ENCODE measurements around the gene PPP6R2. TPM values are rescaled to one million over a fixed set of nuclear protein-coding genes. Genes with fewer than 3 reads are reported as not detected.

PPP6R2 gene
- total RNA-seq, 2 donors from 2014 or later, result 35.3 to 36.0 TPM

DNA sequence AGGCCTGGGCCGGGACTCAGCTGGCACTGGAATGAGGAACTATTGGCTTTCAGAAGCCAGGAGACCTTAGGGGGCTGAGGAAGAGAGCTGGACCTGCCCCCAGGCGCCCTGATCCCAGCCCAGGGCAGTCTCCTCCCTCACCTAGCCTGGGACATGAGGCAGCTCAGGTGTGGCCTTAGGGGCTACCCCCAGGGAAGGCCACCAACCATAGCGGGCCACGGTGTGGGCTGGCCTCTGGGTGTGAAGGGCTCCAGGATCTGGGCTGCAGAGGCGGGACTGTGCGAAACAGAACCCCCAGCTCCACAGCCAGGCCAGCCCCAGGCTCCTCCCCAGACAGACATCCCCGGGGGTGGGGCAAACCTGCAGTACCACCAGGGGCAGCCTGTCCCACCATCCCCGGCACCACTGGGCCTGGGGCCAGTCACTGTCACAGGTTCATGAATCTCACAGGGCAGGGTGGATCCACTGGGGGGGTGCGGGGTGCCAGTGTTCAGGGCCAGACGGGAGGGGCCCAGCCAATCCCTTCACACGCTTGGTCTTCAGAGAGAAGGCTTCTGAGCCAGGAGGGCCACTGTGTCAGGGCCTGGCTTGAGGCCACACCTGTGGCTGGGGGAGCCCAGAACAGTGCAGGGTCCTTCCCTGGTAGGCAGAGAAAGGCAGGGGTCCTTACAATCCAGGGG, 39.1 kb upstream of the PPP6R2 start:
- intact Hi-C loops (cut with DNase I), result no loop called here
- DNase-seq (ENCODE audit: low spot score), result no peak

DNA sequence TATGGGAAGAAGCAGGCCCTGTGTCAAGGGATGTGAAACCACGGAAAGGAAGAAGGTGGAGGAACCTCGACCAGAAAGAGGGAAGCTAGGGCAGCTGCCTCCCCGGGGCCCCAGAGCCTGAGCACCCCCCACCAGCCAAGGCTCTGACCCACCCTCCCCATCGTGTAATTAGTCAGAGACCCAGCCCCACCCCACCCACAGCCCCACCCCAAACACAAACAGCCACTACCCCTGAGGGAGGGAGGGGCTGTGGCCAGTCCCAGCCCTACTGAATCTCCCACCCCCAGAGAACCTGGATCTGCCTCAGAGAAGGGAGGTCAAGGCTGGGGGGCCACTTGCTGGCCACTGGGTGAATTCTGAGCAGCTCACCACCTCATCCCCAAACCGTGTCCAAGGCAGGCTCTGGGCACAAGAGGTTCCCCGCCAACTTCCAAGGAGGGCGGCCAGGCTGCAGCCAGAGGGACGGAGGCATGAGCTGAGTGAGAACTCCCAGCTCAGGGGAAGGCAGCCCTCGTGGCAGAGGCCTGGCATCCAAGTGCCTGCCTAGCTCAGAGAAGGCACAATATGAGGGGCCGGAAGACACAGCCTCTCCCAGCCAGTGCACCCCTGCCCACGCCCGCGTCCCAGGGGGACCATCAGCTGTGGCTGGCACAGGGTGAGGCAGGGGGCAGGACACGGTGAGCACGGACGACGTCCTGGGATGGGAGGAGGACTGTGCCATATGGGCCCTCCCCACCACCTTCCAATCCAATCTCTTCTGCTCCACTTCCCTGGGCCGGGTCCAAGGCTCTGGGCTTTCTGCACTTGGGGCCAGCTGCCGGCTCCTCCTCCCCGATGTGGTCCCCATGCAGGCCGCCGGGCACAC, 38.4 kb upstream of the PPP6R2 start:
- no peak for DNase-seq (ENCODE audit: low spot score)
- intact Hi-C loops (cut with DNase I), result no loop called here

DNA sequence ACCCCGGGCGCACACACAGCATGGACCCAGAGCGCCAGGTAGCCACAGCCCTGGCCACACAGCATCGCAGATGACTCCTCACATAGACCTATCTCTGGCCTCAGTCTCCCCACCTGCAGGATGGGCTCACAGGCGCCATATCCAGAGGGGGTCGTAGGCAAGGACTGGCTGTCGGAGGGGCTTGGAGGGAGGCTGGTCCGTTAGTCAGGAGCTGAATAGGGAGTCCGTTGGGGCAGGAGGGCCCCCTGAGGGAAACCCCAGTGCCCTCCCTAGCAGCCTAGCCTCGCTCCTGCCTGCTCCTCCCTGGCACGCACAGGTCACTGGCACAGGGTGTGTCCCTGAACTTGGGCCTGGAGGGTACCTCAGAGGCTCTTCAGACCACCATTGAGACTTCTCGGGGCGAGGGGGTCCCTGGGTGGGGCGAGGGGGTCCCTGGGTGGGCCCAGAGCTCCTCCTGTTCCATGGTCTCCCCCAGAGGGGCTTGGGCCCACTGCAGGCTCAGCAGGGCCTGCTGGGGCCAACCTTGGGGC, 37.7 kb upstream of the PPP6R2 start:
- intact Hi-C loops (cut with DNase I), result no loop called here
- DNase-seq (ENCODE audit: low spot score), result no peak

DNA sequence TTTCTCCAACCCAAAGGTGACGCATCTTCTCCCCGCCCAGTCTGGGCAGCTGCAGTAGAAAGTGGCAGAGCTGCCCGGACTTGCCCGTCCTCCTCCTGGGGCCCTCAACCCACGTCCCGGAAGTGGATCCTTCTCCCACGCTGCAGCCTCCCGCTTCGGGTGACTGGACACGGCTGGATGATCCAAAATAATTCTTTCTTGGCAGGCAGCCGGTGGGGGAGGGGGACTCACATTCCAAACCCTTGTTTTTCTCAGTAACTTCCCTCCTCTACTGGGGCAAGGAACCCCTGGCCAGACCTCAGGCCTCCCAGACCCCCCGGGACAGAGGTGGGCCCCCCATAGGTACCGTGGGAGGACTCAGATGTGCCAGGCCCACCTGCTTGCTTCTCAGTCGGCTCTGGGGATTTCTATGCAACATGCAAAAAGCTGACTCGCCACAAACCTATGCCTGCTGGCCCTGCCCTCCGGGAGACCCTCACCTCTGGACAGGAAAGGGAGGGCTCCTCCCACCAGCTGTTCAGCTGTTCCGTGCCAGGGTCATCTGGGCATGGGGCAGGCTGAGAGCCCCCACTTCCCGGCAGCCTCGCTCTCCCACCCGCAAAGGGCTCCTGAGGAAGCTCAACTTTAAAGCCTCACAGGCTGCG, 37.1 kb upstream of the PPP6R2 start:
- DNase-seq (ENCODE audit: low spot score), result peak; percentile 94
- intact Hi-C loops (cut with DNase I), result no loop called here

DNA sequence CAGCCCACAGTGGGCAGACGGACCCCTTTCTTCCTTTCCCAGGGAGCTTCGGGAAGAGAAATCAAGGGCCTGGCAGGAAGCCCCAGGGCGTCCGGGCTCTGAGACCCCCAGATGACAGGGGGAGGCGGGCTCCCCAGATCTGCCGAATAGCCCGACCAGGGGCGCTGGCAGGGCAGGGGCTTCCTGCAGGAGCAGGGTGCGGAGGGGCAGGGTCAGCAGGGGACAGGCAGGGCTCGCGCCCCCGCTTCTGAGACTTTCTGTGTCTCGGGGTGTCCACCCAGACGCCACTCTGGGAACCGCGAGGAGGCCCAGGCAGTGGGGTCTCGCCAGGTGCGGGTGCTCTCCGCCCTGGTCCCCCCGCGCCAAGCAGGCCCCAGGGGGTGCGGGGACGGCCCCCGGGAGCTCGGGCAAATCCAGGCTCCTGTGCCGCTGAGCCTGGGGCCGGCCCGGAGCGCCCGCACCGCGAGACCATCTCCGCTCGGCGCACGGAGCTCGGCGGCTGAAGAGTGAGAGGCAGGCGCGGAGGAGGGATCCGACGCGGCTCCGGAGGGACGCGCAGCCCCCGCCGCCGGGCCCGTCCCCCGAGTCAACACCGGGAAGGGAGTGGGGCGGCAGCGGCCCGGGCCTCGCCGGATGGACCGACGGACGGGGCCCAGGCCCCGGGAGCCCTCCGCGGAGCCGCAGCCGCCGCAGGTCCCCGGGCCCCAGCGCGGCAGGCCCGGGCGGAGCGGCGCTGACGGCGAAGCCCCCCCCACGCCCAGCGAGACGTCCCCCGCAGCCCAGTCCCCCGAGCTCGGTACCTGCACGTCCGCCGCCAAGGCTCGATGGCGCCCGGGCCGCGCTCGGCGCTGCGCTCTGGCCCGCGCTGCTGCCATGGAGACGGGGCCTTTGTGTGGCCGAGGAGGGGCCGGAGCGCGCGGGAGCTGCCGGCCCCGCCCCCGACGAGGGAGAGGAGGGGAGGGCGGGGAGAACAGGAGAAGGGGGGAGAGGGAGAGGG, 36.1 kb upstream of the PPP6R2 start, which contains the start of gene PLXNB2:
Gene PLXNB2 (minus strand): TSS at position 894 of the 997 bp plus-strand sequence. CDS start 17,062 bp downstream, outside the sequence.
- intact Hi-C loops (cut with DNase I), result no loop called here
- DNase-seq (ENCODE audit: low spot score), result peak; percentile 93

DNA sequence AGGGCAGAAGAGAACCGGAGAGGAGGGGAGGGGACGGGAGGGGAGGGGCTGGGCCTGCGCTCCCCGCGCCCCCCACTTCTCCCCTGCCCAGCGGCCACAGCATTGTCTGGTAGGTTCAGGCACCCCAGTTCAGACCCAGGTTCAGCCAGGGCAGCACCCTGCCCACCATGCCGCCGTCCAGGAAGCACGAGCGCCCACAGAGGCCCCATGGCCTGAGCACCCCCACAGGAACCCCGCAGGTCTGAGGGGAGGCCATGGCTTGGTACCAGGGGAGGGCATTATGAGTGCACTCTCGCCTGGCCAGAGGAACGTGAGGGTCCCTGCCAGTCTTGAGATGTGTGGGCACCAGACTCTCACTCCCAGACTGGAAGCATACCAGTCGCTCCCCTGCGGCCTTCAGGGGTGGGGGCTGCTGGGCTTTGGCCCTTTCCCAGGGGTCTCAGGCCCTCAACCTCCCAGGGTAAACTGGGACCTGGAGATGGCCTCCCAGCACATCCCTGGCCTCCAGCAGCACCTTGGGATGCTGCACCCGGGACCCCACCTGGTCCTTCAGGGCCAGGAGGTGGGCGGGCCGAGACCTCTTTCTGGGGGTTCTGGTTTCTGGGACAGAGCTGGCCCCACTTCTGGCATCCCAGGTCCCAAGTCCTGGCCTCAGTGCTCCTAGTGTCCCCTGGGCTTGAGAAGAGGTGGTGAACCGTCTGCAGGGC, 35.1 kb upstream of the PPP6R2 start:
- no peak for DNase-seq (ENCODE audit: low spot score)
- intact Hi-C loops (cut with DNase I), result no loop called here

DNA sequence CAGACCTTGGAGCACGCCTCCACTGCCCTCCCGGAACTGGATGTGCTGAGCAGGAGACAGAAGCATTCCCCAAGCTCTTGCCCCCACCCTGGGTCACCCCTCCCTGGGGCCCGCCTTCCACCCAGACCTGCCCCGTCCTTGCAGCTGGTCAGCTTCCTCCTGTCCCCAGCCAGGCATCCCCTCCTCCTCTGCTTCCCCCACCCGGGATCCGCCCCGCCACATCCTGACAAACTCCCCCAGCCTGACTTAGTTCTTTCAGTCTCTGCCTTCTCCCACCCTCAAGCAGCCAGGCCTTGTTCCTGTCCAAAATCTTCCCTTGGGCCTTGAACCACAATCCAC, 34.6 kb upstream of the PPP6R2 start:
- intact Hi-C loops (cut with DNase I), result no loop called here
- peak; percentile 94 for DNase-seq (ENCODE audit: low spot score)

DNA sequence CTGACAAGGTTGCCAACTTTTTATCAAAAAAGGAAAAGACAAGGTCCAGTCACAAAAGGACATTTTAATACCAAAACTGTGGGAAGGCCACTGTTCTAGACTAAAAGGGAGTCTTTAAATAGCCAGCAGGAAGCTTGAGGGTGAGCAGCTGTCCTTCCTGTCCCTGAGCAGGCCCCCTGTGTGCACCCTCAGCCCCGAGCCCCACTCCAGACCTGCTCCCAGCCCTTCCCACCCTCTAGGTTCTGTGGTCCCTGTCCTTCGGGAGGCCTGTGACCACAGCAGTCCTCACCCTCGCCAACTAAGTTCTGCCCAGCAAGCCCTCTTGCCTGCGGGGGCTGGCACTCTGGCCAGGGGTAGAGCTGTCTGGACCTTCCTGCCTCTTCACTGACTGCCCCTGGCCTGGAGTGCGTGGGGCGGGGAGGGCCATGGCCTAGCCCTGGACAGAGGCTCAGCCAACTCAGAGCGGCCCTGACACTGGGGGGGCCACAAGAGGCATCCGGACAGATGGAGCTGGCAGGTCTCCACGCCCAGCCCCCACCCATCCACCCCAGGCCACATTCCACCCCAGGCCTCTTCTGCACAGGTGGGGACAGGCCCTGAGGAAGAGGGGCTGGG, 34.0 kb upstream of the PPP6R2 start:
- no peak for DNase-seq (ENCODE audit: low spot score)
- intact Hi-C loops (cut with DNase I), result no loop called here

DNA sequence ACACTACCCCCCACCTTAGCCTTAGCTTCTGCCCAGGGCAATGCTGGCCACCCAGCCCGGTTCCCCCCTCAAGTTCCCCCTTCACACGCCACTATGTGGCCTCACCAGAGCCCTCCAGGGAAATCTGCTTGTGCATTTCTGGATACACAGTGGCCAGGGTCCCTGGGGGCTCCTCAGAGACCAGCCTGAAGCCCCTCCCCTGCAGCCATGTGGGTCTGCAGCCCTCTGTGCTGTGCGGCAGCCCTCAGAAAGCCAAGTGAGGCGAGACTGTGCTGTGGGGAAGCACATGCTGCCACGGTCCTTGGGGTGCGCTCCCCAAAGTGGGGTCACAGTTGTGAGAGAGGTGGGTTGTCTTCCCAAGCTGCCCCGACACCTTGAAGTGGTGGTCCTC, 33.5 kb upstream of the PPP6R2 start:
- intact Hi-C loops (cut with DNase I), result no loop called here
- DNase-seq (ENCODE audit: low spot score), result no peak

DNA sequence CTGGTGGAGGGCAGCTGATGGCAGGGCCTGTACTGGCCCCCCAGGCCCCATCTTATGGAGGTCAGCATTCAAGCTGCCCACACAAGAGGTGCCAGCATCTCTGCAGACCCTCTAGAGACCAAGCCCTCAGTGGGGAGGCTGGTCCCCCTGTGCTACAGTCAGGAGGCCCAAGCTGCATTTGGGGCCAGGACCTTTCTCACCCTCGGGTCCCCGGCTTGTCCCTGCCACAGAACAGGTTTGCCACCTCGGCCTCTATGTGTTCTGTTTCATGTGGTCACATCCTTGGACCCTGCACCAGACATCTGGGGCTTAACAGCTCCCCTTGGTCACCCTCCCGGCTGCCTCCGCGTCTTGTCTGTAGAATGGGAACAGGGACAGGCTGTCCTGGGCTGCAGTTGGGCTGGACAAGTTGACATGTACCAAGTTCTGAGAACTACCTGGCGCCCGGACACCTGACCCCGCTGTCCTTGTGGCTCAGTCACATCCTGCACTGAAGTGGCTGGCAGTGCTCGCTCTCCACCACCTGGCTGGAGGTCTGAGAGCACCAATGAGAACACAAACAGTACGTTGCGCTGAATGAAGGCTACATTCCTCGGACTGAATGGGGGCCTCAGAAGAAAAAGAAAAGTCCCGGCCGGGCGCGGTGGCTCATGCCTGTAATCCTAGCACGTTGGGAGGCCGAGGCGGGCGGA, 33.0 kb upstream of the PPP6R2 start:
- DNase-seq (ENCODE audit: low spot score), result no peak
- intact Hi-C loops (cut with DNase I), result no loop called here

DNA sequence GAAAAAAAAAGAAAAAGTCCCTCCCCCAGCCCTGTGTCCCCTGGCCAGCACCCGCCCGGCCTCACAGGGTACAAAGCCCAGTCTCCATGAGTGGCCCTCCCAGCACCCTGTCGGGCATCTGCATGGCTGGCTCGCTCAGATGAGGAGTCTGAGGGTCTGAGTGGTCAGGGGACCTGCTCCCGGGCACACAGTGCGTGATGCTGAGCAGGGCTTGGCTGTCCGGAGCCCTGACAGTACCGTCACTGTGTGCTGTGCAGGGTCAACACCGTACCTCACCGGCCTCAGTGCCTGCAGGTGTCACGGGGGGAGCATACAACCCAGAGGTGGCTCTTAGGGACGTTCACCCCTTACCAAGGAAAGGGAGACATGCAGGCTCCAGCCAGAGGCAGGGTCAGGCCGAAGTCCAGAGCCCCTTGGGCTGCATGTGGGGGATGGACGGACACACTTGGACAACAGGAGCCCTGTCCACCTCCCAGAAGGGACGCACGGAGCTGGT, 32.1 kb upstream of the PPP6R2 start:
- intact Hi-C loops (cut with DNase I), result no loop called here
- no peak for DNase-seq (ENCODE audit: low spot score)

DNA sequence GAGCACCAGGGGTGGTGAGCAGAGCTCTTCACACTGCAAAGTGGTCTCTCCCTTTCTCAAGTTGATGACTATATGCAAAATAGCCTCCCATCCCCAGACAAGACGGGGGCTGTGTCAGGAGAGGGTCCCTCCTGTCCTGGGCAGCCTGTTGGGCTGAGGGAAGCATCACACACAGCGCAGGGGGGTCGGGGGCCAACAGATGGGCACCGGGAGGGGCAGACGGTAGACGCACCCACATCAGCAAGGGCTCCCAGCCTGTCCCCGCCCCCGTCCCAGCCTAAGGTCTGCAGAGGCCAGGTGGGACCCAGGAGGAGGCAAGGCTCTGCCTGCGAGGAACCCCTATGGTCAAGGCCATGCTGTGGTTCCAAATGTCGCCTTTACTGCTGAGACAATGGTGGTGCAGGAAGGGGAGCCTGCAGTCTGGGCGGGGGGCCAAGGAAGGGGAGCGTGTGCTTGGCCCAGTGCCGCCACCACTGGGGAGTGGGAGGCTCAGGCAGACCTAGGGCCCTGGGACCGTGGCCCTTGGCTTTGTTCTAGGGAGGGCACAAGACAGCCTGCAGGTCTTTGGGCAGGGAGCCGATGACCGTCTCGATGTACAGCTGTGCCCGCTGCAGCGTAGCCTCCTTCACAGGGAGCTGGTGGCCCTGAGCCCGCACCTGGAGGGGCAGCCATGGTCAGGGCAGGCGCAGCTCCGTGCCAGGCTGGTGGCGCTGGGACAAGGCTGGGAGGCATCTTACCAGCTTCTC, 31.3 kb upstream of the PPP6R2 start:
- intact Hi-C loops (cut with DNase I), result no loop called here
- peak; percentile 73 for DNase-seq (ENCODE audit: low spot score)

DNA sequence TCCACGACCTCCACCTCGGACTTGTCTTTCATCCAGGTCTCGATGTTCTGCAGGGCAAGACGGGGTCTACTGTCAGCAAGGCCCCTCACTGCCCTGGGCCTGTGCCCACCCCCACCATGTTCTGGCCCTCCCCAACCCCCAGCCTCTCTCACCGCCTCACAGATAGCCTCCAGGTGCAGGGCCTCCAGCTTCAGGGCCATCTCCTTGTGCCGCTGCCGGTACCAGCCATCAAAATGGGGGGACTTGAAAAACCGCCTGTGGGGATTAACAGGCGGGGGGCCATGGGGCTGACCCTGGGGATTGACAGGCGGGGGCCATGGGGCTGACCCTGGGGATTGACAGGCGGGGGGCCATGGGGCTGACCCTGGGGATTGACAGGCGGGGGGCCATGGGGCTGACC, 30.8 kb upstream of the PPP6R2 start:
- no peak for DNase-seq (ENCODE audit: low spot score)
- intact Hi-C loops (cut with DNase I), result no loop called here

DNA sequence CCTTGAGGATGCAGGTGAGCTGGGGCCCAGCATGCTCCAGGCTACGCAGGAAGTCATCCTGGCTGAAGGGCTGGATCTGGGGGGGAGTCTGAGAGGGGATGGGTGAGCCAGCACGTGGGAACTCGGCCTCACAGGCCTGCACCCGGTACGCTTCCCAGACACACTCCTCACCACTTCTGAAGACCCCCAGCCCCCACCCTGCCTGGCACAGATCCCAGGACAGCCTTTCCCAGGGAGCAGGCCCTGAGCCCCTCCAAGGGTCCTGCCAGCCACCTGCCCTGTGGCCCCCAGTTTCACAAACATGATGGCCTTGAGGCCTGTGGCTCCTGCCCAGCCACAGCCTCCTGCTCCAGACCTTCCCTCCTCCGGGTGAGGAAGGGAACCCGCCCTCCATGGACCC, 30.1 kb upstream of the PPP6R2 start:
- no peak for DNase-seq (ENCODE audit: low spot score)
- intact Hi-C loops (cut with DNase I), result no loop called here

DNA sequence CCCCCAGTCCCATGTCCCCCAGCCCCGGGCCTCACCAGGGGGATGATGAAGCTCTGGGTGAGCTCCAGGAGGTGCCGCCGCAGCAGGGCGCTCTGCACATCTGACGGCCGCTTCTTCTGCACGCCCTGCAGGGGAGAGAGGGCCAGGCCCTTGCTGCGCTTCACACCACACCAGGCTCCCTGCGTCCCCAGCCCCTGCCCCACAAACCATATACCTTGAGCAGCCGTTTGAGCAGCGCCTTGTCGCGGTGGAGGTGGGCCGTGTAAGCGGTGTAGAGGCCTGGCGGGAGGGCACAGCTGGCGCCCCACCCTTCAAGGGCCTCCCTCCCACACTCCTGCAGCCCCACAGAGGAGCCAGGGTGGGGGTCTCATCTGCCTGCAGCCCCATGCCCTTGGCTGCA, 29.5 kb upstream of the PPP6R2 start:
- peak; percentile 73 for DNase-seq (ENCODE audit: low spot score)
- intact Hi-C loops (cut with DNase I), result no loop called here

DNA sequence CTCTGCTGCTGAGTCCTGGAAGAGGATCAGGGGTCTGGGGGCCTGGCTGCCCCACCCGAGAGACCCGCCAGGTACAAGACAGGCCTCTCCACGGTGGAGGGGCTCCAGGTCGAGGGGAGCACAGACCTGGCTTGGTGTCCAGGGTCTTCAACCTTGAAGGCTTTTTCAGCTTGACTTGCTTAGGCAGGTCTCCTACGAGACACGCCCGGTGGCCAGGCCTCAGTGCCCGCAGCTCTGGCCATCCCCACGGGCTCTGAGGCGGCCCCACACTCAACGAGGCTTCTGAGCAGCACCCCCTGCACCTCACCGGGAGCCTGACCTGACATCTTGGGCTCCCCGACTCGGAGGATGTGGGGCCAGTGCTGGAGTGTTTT, 29.1 kb upstream of the PPP6R2 start:
- no peak for DNase-seq (ENCODE audit: low spot score)
- intact Hi-C loops (cut with DNase I), result no loop called here

Data from posterior vena cava (tissue), 2 donors.